Kidney (tissue), 14 donors: ENCODE measurements around the gene CEP104. TPM values are rescaled to one million over a fixed set of nuclear protein-coding genes. Genes with fewer than 3 reads are reported as not detected.

ENCODE experiments used
- DNase-seq, 5 donors: peaks; one replicate each; pipeline ENCODE4 v3.0.0-alpha.2; 2013 to 2020
- FAIRE-seq: peaks from 2 replicates; lab custom pipeline; 2012; peaks lifted over from hg19 to GRCh38; lab: Jason Lieb, UNC
- H3K27ac ChIP-seq, 2 donors: one replicate each; pipeline ENCODE4 v1.7.0; 2013; ENCODE audit warnings: low read depth in 2 of 2, low read length in 2 of 2, inconsistent platforms in 1 of 2
- H3K27me3 ChIP-seq: one replicate; pipeline ENCODE4 v1.7.1; 2013; ENCODE audit warnings: low read length, inconsistent platforms; ENCODE audit not compliant: control insufficient read depth, insufficient read depth
- H3K36me3 ChIP-seq, 3 donors: one replicate each; pipeline versions ENCODE4 v1.7.0 to v1.7.1; 2013; ENCODE audit warnings: low read length in 3 of 3, control low read depth in 1 of 3, inconsistent platforms in 1 of 3; ENCODE audit not compliant: insufficient read depth in 3 of 3, control insufficient read depth in 2 of 3
- H3K4me1 ChIP-seq, 3 donors: one replicate each; pipeline versions ENCODE4 v1.7.0 to v1.7.1; 2013; ENCODE audit warnings: low read length in 3 of 3, inconsistent platforms in 1 of 3, low read depth in 1 of 3; ENCODE audit not compliant: control insufficient read depth in 2 of 3, insufficient read depth in 2 of 3
- H3K4me3 ChIP-seq, 3 donors: one replicate each; pipeline versions ENCODE4 v1.7.0 to v1.8.1; 2013; ENCODE audit warnings: low read length in 3 of 3, control low read depth in 1 of 3, inconsistent platforms in 1 of 3
- H3K9ac ChIP-seq, 3 donors: one replicate each; pipeline versions ENCODE4 v1.7.0 to v1.7.1; 2013; ENCODE audit warnings: low read length in 3 of 3, control low read depth in 1 of 3, inconsistent platforms in 1 of 3
- H3K9me3 ChIP-seq, 3 donors: one replicate each; pipeline versions ENCODE4 v1.7.0 to v1.7.1; 2013; ENCODE audit warnings: low read length in 3 of 3, control low read depth in 1 of 3, inconsistent platforms in 1 of 3; ENCODE audit not compliant: control insufficient read depth in 2 of 3, insufficient read depth in 1 of 3
- intact Hi-C: fragments of 100-400 bp; cut with DNase I; formaldehyde crosslinking; loops from one replicate; pipeline ENCODE4 v1.11.1; 2022
- polyA plus RNA-seq: library from polyadenylated mRNA; stranded (reverse); fragments of 350-450 nt; fragmentation: Illumina TruSeq; extraction: RNeasy Lipid Tissue Mini Kit (QIAGEN cat#74804); gene quantifications from one replicate; pipeline ENCODE4 v1.2.3, GENCODE V29; 2014; ENCODE audit warnings: low read depth, low replicate concordance; ENCODE audit not compliant: insufficient read depth
- total RNA-seq: library from RNA; stranded (reverse); fragmentation: NEBNext Ultra II Directional; extraction: Animal tissue kit (Norgen Biotek cat#: 25700); gene quantifications from one replicate; pipeline ENCODE4 v1.2.1, GENCODE V29; 2021
- TF ChIP-seq, protein P1 (sequence below): IDR thresholded peaks from 3 replicates; pipeline ENCODE4 v1.5.1; 2012; ENCODE audit warnings: mild to moderate bottlenecking, moderate library complexity, borderline replicate concordance; ENCODE audit not compliant: insufficient read depth; ENCODE audit errors: extremely low read depth
- donor health status: control.
- donor health status: control.
- donor health status: control.
- donor health status: control.
- donor health status: control.
- donor health status: DM: yes; HTN: yes; CAD: no.
- donor health status: Normal renal cell carcinoma (clear cell type).

The CEP104 gene
- total and polyA plus RNA-seq, 2 donors from 2014 or later = 11.1 to 51.2 TPM

- DNase-seq (no peak), FAIRE-seq (no peak)
- Histone ChIP-seq H3K27ac (no peak overlapping the region), H3K27me3 (no peaks in the 10 kb centered on the region), H3K36me3 (peaks cover 3 to 8% (median 5%) of the 10 kb centered on the region in 3 donors), H3K4me3 (no peak overlapping the region), H3K9me3 (no peaks in the 10 kb centered on the region), H3K4me1 (peaks cover 0 to 29% (median 12%) of the 10 kb centered on the region in 3 donors), H3K9ac (no peak overlapping the region)
- intact Hi-C loops = no loop called here
- TF ChIP-seq, protein P1, sequence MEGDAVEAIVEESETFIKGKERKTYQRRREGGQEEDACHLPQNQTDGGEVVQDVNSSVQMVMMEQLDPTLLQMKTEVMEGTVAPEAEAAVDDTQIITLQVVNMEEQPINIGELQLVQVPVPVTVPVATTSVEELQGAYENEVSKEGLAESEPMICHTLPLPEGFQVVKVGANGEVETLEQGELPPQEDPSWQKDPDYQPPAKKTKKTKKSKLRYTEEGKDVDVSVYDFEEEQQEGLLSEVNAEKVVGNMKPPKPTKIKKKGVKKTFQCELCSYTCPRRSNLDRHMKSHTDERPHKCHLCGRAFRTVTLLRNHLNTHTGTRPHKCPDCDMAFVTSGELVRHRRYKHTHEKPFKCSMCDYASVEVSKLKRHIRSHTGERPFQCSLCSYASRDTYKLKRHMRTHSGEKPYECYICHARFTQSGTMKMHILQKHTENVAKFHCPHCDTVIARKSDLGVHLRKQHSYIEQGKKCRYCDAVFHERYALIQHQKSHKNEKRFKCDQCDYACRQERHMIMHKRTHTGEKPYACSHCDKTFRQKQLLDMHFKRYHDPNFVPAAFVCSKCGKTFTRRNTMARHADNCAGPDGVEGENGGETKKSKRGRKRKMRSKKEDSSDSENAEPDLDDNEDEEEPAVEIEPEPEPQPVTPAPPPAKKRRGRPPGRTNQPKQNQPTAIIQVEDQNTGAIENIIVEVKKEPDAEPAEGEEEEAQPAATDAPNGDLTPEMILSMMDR = no peak
These were observed 82.0 kb downstream of the CEP104 start for GRCh38 chr1:3774946-3775489.

- TF ChIP-seq, protein P1 = no peak
- intact Hi-C loops = no loop called here
- H3K4me3 ChIP-seq = no peak overlapping the region
These were observed 82.6 kb downstream of the CEP104 start for GRCh38 chr1:3774276-3774945.

GRCh38 chr1:3773572-3774275 lies 83.3 kb downstream of the CEP104 start:
- Histone ChIP-seq H3K27me3 (no peaks in the 10 kb centered on the region), H3K36me3 (no peaks in the 10 kb centered on the region), H3K9me3 (no peaks in the 10 kb centered on the region), H3K4me3 (peak overlapping the region in 1 of 3 donors; percentile 59), H3K4me1 (peaks cover 0 to 29% (median 12%) of the 10 kb centered on the region in 3 donors), H3K9ac (peak overlapping the region in 1 of 3 donors; percentile 34), H3K27ac (no peak overlapping the region)
- intact Hi-C loops = no loop called here
- TF ChIP-seq, protein P1 = no peak
- peak in 1 of 5 donors; percentile 60 for DNase-seq
- no peak for FAIRE-seq

More at GRCh38 chr1:3774276-3774945, 82.6 kb downstream of the CEP104 start:
- FAIRE-seq (no peak), DNase-seq (peak in 2 of 5 donors; percentile 79 to 81)
- Histone ChIP-seq H3K9ac (no peak overlapping the region), H3K36me3 (peaks cover 0 to 3% (median 0%) of the 10 kb centered on the region in 3 donors), H3K4me1 (peaks cover 0 to 29% (median 12%) of the 10 kb centered on the region in 3 donors), H3K27ac (no peak overlapping the region), H3K9me3 (no peaks in the 10 kb centered on the region), H3K27me3 (no peaks in the 10 kb centered on the region)
